HG02884 (cell line): ENCODE data around the gene DST.
"Not testable (repeated sequence)": the region's sequence is repeated elsewhere in the genome, so short reads cannot be mapped to it uniquely, and the experiment has no call there.

Experiments
- ATAC-seq: cut with Tn5 transposase; IDR thresholded peaks from one replicate; pipeline ENCODE4 v1.9.1; 2021; ENCODE audit warnings: mild to moderate bottlenecking, moderate library complexity; ENCODE audit not compliant: unreplicated experiment

DST gene

GRCh38 chr6:56574292-56574691 lies 68.4 kb downstream of the DST start:
- no peak for ATAC-seq

GRCh38 chr6:56573624-56574023 lies 69.1 kb downstream of the DST start:
- no peak for ATAC-seq

GRCh38 chr6:56572788-56573471 lies 69.8 kb downstream of the DST start:
- no peak for ATAC-seq

GRCh38 chr6:56571605-56572004 lies 71.1 kb downstream of the DST start:
- ATAC-seq, result no peak

GRCh38 chr6:56570413-56571359 lies 72.0 kb downstream of the DST start:
- ATAC-seq, result peak; percentile 96

- no peak for ATAC-seq
These were observed 75.2 kb downstream of the DST start for GRCh38 chr6:56567501-56567900.

GRCh38 chr6:56562730-56563129 lies 80.0 kb downstream of the DST start:
- not testable (repeated sequence) for ATAC-seq

- no peak for ATAC-seq
These were observed 85.7 kb downstream of the DST start for GRCh38 chr6:56556751-56557540.

- no peak for ATAC-seq
These were observed 87.2 kb downstream of the DST start for GRCh38 chr6:56555438-56555872.

GRCh38 chr6:56552187-56553130 lies 90.2 kb downstream of the DST start:
- no peak for ATAC-seq

GRCh38 chr6:56551409-56552120 lies 91.1 kb downstream of the DST start:
- ATAC-seq, result no peak

- no peak for ATAC-seq
These were observed 92.4 kb downstream of the DST start for GRCh38 chr6:56550301-56550700.

GRCh38 chr6:56549014-56549413 lies 93.7 kb downstream of the DST start:
- ATAC-seq, result peak; percentile 53

- no peak for ATAC-seq
These were observed 95.0 kb downstream of the DST start for GRCh38 chr6:56547687-56548086.

GRCh38 chr6:56542364-56543331 lies 100.0 kb downstream of the DST start:
- ATAC-seq, result peak; percentile 95

GRCh38 chr6:56541741-56542360 lies 100.8 kb downstream of the DST start:
- ATAC-seq, result no peak

- ATAC-seq, result no peak
These were observed 101.6 kb downstream of the DST start for GRCh38 chr6:56541030-56541600.
